NCI-H1417 treated with DMSO at 0.1 percent for 48 hours (cell line): ENCODE results near the gene SCYL3.
"Not testable (repeated sequence)": the region's sequence is repeated elsewhere in the genome, so short reads cannot be mapped to it uniquely, and the experiment has no call there.

Source experiments
- DNase-seq: peaks from one replicate; lab custom pipeline; 2025; lab: John Stamatoyannopoulos, UW

Gene SCYL3

GRCh38 chr1:169893645-169894423 is at the start of gene SCYL3:
TSS of gene SCYL3 (minus strand) at chr1:169893896. CDS start at chr1:169888840, 5,056 bp downstream.
- peak; percentile 95 for DNase-seq

- DNase-seq, result no peak
These were observed 48.5 kb upstream of the SCYL3 start for GRCh38 chr1:169941982-169942830.

- DNase-seq, result no peak
These were observed 40.5 kb upstream of the SCYL3 start for GRCh38 chr1:169933984-169934725.

GRCh38 chr1:169931795-169932231 is 38.1 kb upstream of the SCYL3 start:
- DNase-seq, result no peak

- DNase-seq, result no peak
These were observed 35.5 kb upstream of the SCYL3 start for GRCh38 chr1:169929210-169929526.

- peak; percentile 28 for DNase-seq
These were observed 34.9 kb upstream of the SCYL3 start for GRCh38 chr1:169928438-169929209.

- no peak for DNase-seq
These were observed 32.1 kb upstream of the SCYL3 start for GRCh38 chr1:169925505-169926482.

- no peak for DNase-seq
These were observed 31.1 kb upstream of the SCYL3 start for GRCh38 chr1:169924829-169925228.

GRCh38 chr1:169924063-169924462 is 30.4 kb upstream of the SCYL3 start:
- DNase-seq, result no peak

GRCh38 chr1:169921080-169921479 is 27.4 kb upstream of the SCYL3 start:
- DNase-seq, result no peak

GRCh38 chr1:169918927-169919326 is 25.2 kb upstream of the SCYL3 start:
- no peak for DNase-seq

- not testable (repeated sequence) for DNase-seq
These were observed 24.5 kb upstream of the SCYL3 start for GRCh38 chr1:169918220-169918619.

GRCh38 chr1:169915150-169915549 is 21.5 kb upstream of the SCYL3 start:
- DNase-seq, result no peak

- no peak for DNase-seq
These were observed 20.8 kb upstream of the SCYL3 start for GRCh38 chr1:169914531-169914930.

GRCh38 chr1:169909499-169909898 is 15.8 kb upstream of the SCYL3 start:
- DNase-seq, result no peak

- DNase-seq, result no peak
These were observed 13.2 kb upstream of the SCYL3 start for GRCh38 chr1:169906938-169907337.

- no peak for DNase-seq
These were observed 11.1 kb upstream of the SCYL3 start for GRCh38 chr1:169904834-169905233.

- DNase-seq, result no peak
These were observed 9.1 kb upstream of the SCYL3 start for GRCh38 chr1:169902751-169903150.

GRCh38 chr1:169901115-169901514 is 7.4 kb upstream of the SCYL3 start:
- DNase-seq, result no peak

GRCh38 chr1:169900571-169900970 is 6.9 kb upstream of the SCYL3 start:
- no peak for DNase-seq
